Caki2 (cell line): Measurements from ENCODE around the gene MAP2K6. TPM values are rescaled to one million over a fixed set of nuclear protein-coding genes. Genes with fewer than 3 reads are reported as not detected.
A peak's percentile ranks its signal among the peaks of the same experiment; 100 is the strongest.

ENCODE experiments used
- DNase-seq: peaks from one replicate; pipeline ENCODE4 v3.0.0-alpha.2; 2015; ENCODE audit warnings: low read depth
- in situ Hi-C: cut with HindIII; loops from 2 replicates; pipeline ENCODE4 v1.10.0; 2016; ENCODE audit warnings: low sequenced_read_pairs, low pct_unique_long_range_greater_than_20kb, mixed read lengths
- total RNA-seq: library from RNA; depleted of rRNA; stranded (reverse); fragments of >200 nt; shearing (Covaris generic); gene quantifications from 2 replicates; pipeline ENCODE4 v1.2.3, GENCODE V29; 2014; ENCODE audit warnings: low replicate concordance

Gene MAP2K6
- total RNA-seq, 1 experiment from 2014 or later: 6.3 TPM

DNA sequence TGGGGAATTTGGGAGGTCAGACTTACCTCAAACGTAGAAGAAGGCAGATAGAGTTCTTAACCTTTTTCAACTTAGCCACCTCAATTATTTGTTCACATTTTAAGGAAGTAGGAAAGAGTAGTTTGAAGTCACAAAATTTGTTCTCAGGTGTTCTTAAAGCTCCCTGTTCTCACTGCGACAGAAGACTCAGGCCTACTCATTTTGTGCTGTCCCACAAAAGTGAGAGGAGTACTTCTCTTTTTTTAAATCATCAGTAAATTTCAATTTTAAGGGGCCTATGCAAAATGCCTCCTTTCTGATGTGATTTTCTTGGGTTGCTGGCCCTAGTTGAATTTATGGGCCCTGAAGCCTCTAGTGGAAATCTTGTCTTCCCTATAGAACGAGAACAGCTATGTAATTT, 133.4 kb downstream of the MAP2K6 start:
- DNase-seq: no peak
- in situ Hi-C loops: no loop called here

- in situ Hi-C loops: no loop called here
- DNase-seq: no peak
Observed at GRCh38 chr17:69551212-69552010, 136.9 kb downstream of the MAP2K6 start.

DNA sequence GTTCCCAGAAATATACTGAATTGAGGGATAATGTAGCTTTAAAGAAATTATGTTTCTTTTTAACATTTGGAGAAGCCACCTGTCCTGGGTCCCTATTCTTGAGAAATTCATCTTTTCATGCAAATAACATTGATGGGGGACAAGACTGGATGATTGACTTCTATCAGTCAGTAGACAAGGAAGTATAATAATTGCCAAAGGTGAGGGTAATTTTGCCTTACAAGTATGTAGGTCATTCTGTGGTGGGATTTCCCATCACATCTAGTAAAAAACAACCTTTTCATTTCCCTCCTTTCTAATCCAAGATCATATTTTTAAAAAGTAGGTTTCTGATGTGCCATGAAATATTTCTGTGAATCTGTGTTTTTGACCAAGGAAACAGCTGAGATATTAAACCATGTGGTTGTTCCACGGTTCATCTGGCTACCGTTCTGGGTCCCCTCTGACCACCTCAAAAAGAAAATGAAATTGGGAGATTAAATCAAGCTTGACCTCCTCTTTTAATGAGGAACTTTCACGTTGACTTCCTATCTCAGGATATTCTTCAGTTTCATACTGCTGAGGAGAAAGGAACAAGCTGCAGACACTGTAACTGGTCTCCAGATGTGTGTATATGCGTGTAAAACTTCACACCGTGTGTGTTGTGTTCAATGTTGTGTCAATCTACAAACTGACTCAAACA, 138.6 kb downstream of the MAP2K6 start:
- in situ Hi-C loops: no loop called here
- no peak for DNase-seq

- no peak for DNase-seq
- in situ Hi-C loops: no loop called here
Observed at GRCh38 chr17:69555056-69555455, 140.6 kb downstream of the MAP2K6 start.

DNA sequence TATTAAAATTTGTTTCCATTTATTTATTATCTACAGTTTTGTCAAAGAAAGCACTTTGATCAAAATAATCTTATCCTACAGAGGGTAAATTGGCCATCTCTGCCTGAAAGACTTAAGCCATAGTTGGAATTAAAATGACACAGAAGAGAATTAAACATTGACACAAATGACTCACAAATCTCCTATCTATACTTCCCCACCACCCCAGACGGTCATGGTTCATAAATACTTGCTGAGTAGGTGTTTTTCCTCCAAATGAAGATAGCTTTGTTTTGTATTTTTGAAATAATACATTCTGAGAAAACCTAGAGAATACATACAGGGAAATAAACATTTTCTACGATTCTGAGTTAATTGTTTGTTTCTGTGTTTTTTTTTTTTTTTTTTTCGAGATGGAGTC, 142.8 kb downstream of the MAP2K6 start:
- in situ Hi-C loops: no loop called here
- DNase-seq: no peak

- no peak for DNase-seq
- in situ Hi-C loops: no loop called here
Observed at GRCh38 chr17:69558796-69559195, 144.3 kb downstream of the MAP2K6 start.

GRCh38 chr17:69560987-69561441, 146.5 kb downstream of the MAP2K6 start:
- no peak for DNase-seq
- in situ Hi-C loops: no loop called here

GRCh38 chr17:69561462-69561861, 147.0 kb downstream of the MAP2K6 start:
- no peak for DNase-seq
- in situ Hi-C loops: no loop called here

GRCh38 chr17:69565447-69565846, 150.9 kb downstream of the MAP2K6 start:
- DNase-seq: no peak
- in situ Hi-C loops: no loop called here

GRCh38 chr17:69567130-69567529, 152.6 kb downstream of the MAP2K6 start:
- in situ Hi-C loops: no loop called here
- no peak for DNase-seq

DNA sequence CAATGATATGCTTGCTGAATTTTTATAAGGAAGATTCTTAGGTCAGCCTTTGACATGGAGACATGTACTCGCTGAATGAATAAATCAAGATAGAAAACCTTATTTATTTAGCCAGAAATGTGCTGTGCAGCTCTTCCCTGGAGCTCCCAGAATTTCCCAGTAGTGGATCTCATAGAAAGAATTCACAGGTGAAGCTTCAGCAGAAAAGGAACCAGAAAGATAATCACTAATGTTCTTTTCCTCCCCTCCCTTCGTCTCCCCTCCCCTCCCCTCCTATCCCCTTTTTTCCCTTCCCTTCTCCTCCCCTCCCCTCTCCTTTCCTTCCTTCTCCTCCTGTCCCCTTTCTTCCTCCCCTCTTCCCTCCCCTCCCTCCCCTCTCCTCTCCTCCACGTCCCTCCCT, 158.2 kb downstream of the MAP2K6 start:
- DNase-seq: no peak
- in situ Hi-C loops: loop anchor here (10.0 kb wide), 1 partner anchor 592 kb away; the partner anchor contains the start of gene KCNJ2

- in situ Hi-C loops: loop anchor here (10.0 kb wide), 1 partner anchor 591 kb away; the partner anchor contains the start of gene KCNJ2
- DNase-seq: no peak
Observed at GRCh38 chr17:69573396-69573795, 158.9 kb downstream of the MAP2K6 start.

DNA sequence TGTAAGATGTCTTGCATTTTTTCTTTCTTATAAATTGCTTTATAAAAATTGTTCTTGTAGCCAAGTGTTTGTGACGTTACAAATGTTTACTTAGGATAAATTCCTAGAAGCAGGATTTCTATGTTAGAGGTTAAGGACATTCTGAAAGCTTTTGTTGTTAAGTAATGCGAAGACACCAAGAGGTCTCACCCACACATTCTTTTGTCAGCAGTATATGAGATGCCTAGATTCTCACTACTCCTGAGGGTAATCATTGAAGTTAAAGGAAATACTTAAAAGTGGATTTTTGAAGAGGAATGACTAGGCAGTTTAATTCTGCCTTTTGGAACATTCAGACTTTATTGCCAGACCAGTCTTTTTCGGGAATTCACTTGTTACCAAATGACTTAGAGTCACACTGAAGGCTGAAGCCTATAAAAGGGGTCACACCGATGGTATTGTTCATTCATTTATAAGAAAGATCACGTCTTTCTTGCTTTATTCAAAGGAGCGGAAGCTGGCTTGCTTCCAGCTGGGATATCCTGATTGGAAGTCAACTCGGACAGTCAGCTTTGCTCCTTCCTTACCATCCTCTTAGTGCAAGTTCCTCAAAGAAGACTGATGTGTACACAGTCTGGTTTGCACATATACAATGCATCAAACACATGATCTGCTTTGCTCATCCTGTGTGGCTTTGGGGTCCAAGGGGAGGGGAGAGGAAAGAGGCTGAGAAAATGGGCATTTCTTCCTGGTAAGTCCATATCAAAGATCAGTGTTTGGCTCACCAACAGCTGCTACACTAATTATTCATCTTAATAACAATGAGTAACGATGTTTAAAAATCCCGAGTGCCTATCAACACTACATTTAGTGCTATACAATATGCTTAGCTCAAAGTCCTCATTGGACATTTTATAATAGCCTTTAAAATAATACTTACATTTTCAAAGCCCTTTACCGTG, 160.0 kb downstream of the MAP2K6 start:
- DNase-seq: peak; percentile 75
- in situ Hi-C loops: loop anchor here (10.0 kb wide), 1 partner anchor 590 kb away; the partner anchor contains the start of gene KCNJ2

DNA sequence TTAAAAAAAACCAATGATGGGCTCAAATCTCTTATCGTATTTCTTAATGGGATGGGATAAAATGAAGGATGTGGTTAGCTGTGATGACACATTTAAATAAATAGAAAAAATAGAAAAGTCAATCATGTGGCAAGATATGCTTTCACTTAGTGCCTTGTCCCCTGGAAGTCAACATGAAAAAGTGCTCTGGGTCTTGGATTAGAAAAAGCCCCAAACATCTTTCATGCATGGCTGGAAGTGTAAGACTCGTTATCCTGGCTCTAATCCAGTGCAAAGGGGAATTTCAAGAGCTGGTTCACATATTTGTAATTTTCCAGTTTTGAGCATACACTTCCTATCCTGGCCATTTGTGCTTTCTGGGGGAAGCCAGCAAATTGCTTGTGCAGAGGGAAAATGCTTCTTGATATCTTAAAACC, 160.9 kb downstream of the MAP2K6 start:
- in situ Hi-C loops: loop anchor here (10.0 kb wide), 1 partner anchor 589 kb away; the partner anchor contains the start of gene KCNJ2
- peak; percentile 97 for DNase-seq

GRCh38 chr17:69577098-69577497, 162.6 kb downstream of the MAP2K6 start:
- DNase-seq: no peak
- in situ Hi-C loops: loop anchor here (10.0 kb wide), 1 partner anchor 588 kb away; the partner anchor contains the start of gene KCNJ2

DNA sequence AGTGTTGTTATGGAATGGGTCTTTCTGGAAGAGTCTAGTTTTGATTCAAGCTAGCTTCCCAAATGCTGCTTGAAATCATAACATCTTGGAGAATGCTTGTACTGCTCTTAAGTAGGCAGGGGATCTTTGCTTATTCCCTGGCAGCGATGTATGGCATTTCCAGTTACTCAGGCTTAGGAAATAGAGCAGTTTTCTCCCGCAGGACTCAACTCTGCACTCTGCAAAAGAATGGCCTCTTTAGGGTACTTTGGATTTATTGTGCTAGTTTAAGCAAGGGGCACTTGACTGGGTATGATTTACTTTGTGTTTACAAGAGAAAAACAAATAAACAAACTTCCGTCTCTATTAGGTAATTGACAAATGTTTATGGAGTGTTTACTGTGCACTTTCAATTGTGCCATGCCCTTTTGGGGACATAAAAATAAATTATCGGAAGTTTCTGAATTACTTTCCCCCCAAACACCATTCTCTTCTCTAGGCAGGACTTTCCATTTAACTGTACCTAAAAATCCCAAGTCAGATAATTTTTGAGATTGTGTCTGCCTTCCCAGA, 164.0 kb downstream of the MAP2K6 start:
- in situ Hi-C loops: loop anchor here (10.0 kb wide), 1 partner anchor 586 kb away; the partner anchor contains the start of gene KCNJ2
- no peak for DNase-seq

DNA sequence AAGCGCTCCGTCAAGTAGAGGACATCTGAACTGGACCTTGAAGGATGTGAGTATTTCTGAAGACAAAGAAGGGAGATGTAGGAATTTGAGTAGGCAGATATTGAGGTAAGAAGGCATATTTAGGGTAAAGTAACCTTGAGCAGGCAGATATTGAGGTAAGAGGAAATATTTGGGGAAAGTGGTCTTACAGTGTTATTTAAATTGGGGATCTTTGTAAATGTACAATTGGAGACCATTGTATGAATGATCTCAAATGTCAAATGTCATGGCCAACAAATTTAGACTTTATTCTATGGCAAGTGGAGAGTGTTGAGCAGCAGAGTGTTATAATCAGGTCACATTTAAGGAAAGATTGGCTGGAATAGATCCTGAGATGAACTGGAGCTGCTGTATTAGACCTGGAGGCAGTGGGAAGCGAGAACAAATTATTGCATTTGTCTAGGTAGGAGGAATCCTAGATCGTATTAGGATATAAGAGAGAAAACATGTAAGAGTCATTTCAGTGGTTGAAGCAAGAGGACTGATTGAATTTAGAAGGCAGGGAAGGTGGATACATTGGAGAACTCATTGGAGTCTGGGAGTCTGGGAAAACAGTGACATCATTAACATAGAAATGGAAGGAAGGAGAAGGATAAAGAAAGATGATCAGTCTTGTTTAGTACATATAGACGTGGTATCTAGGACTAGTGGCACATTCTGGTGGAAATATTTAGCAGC, 165.6 kb downstream of the MAP2K6 start:
- in situ Hi-C loops: loop anchor here (10.0 kb wide), 1 partner anchor 585 kb away; the partner anchor contains the start of gene KCNJ2
- DNase-seq: no peak
